IPS-NIHi7 (cell line): ENCODE data around the gene IP6K1.
A peak's percentile ranks its signal among the peaks of the same experiment; 100 is the strongest.
"Not testable (repeated sequence)": the region's sequence is repeated elsewhere in the genome, so short reads cannot be mapped to it uniquely, and the experiment has no call there.

Source experiments
- DNase-seq: peaks from one replicate; pipeline ENCODE4 v3.0.0; 2012; ENCODE audit warnings: mixed read lengths; ENCODE audit errors: extremely low spot score

Gene IP6K1

GRCh38 chr3:49794431-49794830 is 8.1 kb upstream of the IP6K1 start:
- DNase-seq, result no peak

GRCh38 chr3:49793486-49794085 is 7.2 kb upstream of the IP6K1 start:
- no peak for DNase-seq

GRCh38 chr3:49792371-49793150 is 6.2 kb upstream of the IP6K1 start:
- DNase-seq, result no peak

GRCh38 chr3:49791571-49791970 is 5.2 kb upstream of the IP6K1 start:
- DNase-seq, result peak; percentile 5

- DNase-seq, result peak; percentile 11
Measured at GRCh38 chr3:49790626-49791411, 4.5 kb upstream of the IP6K1 start.

- DNase-seq, result peak; percentile 5
Measured at GRCh38 chr3:49788056-49788455, 1.7 kb upstream of the IP6K1 start.

- no peak for DNase-seq
Measured at GRCh38 chr3:49787536-49787935, 1.2 kb upstream of the IP6K1 start.

GRCh38 chr3:49787182-49787464 is 781 bp upstream of the IP6K1 start:
- DNase-seq, result no peak

- DNase-seq, result peak; percentile 51
Measured at GRCh38 chr3:49785565-49786356, 581 bp downstream of the IP6K1 start.

- DNase-seq, result not testable (repeated sequence)
Measured at GRCh38 chr3:49782277-49782676, 4.1 kb downstream of the IP6K1 start.

- no peak for DNase-seq
Measured at GRCh38 chr3:49781415-49782199, 4.7 kb downstream of the IP6K1 start.

- not testable (repeated sequence) for DNase-seq
Measured at GRCh38 chr3:49780975-49781365, 5.4 kb downstream of the IP6K1 start.

GRCh38 chr3:49780080-49780974 is 6.0 kb downstream of the IP6K1 start:
- no peak for DNase-seq

- no peak for DNase-seq
Measured at GRCh38 chr3:49779358-49780079, 6.8 kb downstream of the IP6K1 start.

GRCh38 chr3:49776101-49776500 is 10.2 kb downstream of the IP6K1 start:
- not testable (repeated sequence) for DNase-seq

- DNase-seq, result no peak
Measured at GRCh38 chr3:49775538-49775937, 10.8 kb downstream of the IP6K1 start.

- DNase-seq, result no peak
Measured at GRCh38 chr3:49772703-49773102, 13.6 kb downstream of the IP6K1 start.

GRCh38 chr3:49771340-49771938 is 14.9 kb downstream of the IP6K1 start:
- no peak for DNase-seq

- DNase-seq, result no peak
Measured at GRCh38 chr3:49769926-49770325, 16.4 kb downstream of the IP6K1 start.
